SK-N-SH treated with all-trans-retinoic acid at 6 μM for 48 hours (cell line): ENCODE results near the gene OR7C1.
"Not testable (repeated sequence)": the region's sequence is repeated elsewhere in the genome, so short reads cannot be mapped to it uniquely, and the experiment has no call there.

Experiments
- BACH2 ChIP-seq: fragments of 250-450 bp; sonication (Bioruptor Pico); IDR thresholded peaks from 2 replicates; pipeline ENCODE4 v1.9.0; 2021; ENCODE audit warnings: mild to moderate bottlenecking, borderline replicate concordance
- GLIS3 ChIP-seq: fragments of 250-450 bp; sonication (Bioruptor Pico); IDR thresholded peaks from 2 replicates; pipeline ENCODE4 v1.5.0; 2020; ENCODE audit warnings: mild to moderate bottlenecking, moderate library complexity
- ISL1 ChIP-seq: fragments of 250-450 bp; sonication (Bioruptor Pico); IDR thresholded peaks from 2 replicates; pipeline ENCODE4 v2.1.2; 2022; ENCODE audit warnings: mild to moderate bottlenecking, moderate library complexity
- PPARA ChIP-seq: fragments of 250-450 bp; sonication (Bioruptor Pico); IDR thresholded peaks from 2 replicates; pipeline ENCODE4 v1.5.0; 2020; ENCODE audit warnings: mild to moderate bottlenecking, borderline replicate concordance
- SNAI2 ChIP-seq: fragments of 250-450 bp; sonication (Bioruptor Pico); IDR thresholded peaks from 2 replicates; pipeline ENCODE4 v1.5.0; 2020; ENCODE audit warnings: mild to moderate bottlenecking, moderate library complexity
- TOX ChIP-seq: fragments of 250-450 bp; sonication (Bioruptor Pico); IDR thresholded peaks from 2 replicates; pipeline ENCODE4 v1.8.0; 2021; ENCODE audit warnings: mild to moderate bottlenecking, moderate library complexity, borderline replicate concordance
- ZFP3 ChIP-seq: fragments of 250-450 bp; sonication (Bioruptor Pico); IDR thresholded peaks from 2 replicates; pipeline ENCODE4 v1.5.0; 2020; ENCODE audit warnings: mild to moderate bottlenecking, moderate library complexity
- ZFP30 ChIP-seq: fragments of 450-650 bp; formaldehyde crosslinking; IDR thresholded peaks from 2 replicates; pipeline ENCODE4 v1.5.0; 2022; ENCODE audit warnings: mild to moderate bottlenecking, moderate library complexity
- ZNF8 ChIP-seq: fragments of 450-650 bp; formaldehyde crosslinking; IDR thresholded peaks from 2 replicates; pipeline ENCODE4 v1.5.0; 2020; ENCODE audit warnings: mild to moderate bottlenecking, moderate library complexity
- TF ChIP-seq, protein P1 (sequence below): fragments of 250-450 bp; sonication (Bioruptor Pico); IDR thresholded peaks from 2 replicates; pipeline ENCODE4 v1.5.1; 2020; ENCODE audit warnings: low read depth, mild to moderate bottlenecking, moderate library complexity
- TF ChIP-seq, protein P2 (sequence below): fragments of 250-450 bp; sonication (Bioruptor Pico); IDR thresholded peaks from 2 replicates; pipeline ENCODE4 v1.8.0; 2020; ENCODE audit warnings: mild to moderate bottlenecking, moderate library complexity, borderline replicate concordance
- TF ChIP-seq, protein P3 (sequence below): fragments of 250-450 bp; sonication (Bioruptor Pico); IDR thresholded peaks from 2 replicates; pipeline ENCODE4 v1.8.0; 2021; ENCODE audit warnings: low read depth, mild to moderate bottlenecking, moderate library complexity, borderline replicate concordance
- TF ChIP-seq, protein P4 (sequence below): fragments of 250-450 bp; sonication (Bioruptor Pico); IDR thresholded peaks from 2 replicates; pipeline ENCODE4 v1.5.1; 2021; ENCODE audit warnings: mild to moderate bottlenecking, moderate library complexity

DNA sequence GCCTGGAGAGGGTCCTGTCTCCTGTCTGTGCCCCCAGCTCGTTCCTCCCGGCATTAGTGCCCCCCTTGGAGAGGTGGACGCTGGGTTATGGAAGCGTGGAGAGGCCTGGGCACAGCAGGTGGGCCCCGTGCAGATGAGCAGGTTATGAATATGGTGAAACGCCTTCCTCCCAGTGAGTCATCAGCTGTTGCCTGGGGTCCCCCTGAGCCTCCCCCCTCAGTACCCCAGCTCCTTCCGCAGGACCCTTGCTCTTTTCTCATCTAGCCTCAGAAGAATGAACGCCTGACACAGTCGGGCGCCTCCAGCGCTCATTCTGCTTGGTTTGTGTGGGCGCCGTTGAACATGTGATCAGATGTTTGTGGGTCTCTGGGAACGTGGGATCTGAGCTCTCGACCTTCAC, 69.1 kb downstream of the OR7C1 start:
- TF ChIP-seq BACH2 (CRISPR knock-in tag); SNAI2; PPARA; TOX (CRISPR knock-in tag); ZFP3 (CRISPR knock-in tag); ZNF8 (CRISPR knock-in tag); GLIS3; ZFP30; ISL1 (CRISPR knock-in tag): not testable (repeated sequence)
- TF ChIP-seq, protein P1, sequence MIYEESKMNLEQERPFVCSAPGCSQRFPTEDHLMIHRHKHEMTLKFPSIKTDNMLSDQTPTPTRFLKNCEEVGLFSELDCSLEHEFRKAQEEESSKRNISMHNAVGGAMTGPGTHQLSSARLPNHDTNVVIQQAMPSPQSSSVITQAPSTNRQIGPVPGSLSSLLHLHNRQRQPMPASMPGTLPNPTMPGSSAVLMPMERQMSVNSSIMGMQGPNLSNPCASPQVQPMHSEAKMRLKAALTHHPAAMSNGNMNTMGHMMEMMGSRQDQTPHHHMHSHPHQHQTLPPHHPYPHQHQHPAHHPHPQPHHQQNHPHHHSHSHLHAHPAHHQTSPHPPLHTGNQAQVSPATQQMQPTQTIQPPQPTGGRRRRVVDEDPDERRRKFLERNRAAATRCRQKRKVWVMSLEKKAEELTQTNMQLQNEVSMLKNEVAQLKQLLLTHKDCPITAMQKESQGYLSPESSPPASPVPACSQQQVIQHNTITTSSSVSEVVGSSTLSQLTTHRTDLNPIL = not testable (repeated sequence)
- TF ChIP-seq, protein P2, sequence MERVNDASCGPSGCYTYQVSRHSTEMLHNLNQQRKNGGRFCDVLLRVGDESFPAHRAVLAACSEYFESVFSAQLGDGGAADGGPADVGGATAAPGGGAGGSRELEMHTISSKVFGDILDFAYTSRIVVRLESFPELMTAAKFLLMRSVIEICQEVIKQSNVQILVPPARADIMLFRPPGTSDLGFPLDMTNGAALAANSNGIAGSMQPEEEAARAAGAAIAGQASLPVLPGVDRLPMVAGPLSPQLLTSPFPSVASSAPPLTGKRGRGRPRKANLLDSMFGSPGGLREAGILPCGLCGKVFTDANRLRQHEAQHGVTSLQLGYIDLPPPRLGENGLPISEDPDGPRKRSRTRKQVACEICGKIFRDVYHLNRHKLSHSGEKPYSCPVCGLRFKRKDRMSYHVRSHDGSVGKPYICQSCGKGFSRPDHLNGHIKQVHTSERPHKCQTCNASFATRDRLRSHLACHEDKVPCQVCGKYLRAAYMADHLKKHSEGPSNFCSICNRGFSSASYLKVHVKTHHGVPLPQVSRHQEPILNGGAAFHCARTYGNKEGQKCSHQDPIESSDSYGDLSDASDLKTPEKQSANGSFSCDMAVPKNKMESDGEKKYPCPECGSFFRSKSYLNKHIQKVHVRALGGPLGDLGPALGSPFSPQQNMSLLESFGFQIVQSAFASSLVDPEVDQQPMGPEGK = not testable (repeated sequence)
- TF ChIP-seq, protein P3, sequence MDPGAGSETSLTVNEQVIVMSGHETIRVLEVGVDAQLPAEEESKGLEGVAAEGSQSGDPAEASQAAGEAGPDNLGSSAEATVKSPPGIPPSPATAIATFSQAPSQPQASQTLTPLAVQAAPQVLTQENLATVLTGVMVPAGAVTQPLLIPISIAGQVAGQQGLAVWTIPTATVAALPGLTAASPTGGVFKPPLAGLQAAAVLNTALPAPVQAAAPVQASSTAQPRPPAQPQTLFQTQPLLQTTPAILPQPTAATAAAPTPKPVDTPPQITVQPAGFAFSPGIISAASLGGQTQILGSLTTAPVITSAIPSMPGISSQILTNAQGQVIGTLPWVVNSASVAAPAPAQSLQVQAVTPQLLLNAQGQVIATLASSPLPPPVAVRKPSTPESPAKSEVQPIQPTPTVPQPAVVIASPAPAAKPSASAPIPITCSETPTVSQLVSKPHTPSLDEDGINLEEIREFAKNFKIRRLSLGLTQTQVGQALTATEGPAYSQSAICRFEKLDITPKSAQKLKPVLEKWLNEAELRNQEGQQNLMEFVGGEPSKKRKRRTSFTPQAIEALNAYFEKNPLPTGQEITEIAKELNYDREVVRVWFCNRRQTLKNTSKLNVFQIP = not testable (repeated sequence)
- TF ChIP-seq, protein P4, sequence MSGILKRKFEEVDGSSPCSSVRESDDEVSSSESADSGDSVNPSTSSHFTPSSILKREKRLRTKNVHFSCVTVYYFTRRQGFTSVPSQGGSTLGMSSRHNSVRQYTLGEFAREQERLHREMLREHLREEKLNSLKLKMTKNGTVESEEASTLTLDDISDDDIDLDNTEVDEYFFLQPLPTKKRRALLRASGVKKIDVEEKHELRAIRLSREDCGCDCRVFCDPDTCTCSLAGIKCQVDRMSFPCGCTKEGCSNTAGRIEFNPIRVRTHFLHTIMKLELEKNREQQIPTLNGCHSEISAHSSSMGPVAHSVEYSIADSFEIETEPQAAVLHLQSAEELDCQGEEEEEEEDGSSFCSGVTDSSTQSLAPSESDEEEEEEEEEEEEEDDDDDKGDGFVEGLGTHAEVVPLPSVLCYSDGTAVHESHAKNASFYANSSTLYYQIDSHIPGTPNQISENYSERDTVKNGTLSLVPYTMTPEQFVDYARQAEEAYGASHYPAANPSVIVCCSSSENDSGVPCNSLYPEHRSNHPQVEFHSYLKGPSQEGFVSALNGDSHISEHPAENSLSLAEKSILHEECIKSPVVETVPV (CRISPR knock-in tag) = not testable (repeated sequence)
